Measurements from ENCODE around the gene SCUBE2.

DNA sequence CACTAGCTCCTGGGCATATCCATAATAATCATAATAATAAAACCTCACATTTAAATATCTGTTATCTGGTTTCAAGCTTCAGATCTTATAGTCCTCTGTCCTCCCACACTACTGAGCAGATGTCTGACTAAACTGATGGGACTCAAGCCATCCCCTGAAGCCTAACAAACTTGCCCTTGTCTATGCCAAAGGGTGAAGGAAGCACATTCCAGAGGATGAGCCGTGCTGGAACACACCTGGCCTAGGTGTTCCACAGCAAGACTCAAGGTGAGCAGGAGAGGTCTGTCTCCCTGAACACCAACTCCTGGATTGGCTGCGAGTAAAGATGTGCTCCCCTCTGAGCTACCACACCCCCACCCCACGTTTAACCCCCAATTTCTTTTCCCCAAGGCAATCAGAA is 14.7 kb downstream of the SCUBE2 start:
- TF ChIP-seq, protein P1, sequence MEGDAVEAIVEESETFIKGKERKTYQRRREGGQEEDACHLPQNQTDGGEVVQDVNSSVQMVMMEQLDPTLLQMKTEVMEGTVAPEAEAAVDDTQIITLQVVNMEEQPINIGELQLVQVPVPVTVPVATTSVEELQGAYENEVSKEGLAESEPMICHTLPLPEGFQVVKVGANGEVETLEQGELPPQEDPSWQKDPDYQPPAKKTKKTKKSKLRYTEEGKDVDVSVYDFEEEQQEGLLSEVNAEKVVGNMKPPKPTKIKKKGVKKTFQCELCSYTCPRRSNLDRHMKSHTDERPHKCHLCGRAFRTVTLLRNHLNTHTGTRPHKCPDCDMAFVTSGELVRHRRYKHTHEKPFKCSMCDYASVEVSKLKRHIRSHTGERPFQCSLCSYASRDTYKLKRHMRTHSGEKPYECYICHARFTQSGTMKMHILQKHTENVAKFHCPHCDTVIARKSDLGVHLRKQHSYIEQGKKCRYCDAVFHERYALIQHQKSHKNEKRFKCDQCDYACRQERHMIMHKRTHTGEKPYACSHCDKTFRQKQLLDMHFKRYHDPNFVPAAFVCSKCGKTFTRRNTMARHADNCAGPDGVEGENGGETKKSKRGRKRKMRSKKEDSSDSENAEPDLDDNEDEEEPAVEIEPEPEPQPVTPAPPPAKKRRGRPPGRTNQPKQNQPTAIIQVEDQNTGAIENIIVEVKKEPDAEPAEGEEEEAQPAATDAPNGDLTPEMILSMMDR (IDR thresholded peaks at IDR 0.05): no peak
- TF ChIP-seq POLR2A (IDR thresholded peaks at IDR 0.05): no peak
